HepG2 (cell line): ENCODE measurements around the gene NSL1. TPM values are rescaled to one million over a fixed set of nuclear protein-coding genes. Genes with fewer than 3 reads are reported as not detected.

Experiments used
- ATAC-seq: fragments of 200-7000 bp; cut with Tn5 transposase; 3 replicates; pipeline ENCODE4 v1.9.1; 2020; ENCODE audit warnings: mild to moderate bottlenecking, moderate library complexity
- BruUV-seq: library from RNA; stranded (reverse); fragments of 400-500 nt; replicated peaks from 2 replicates; lab custom pipeline; 2021; lab: Mats Ljungman, UMichigan
- CTCF ChIA-PET: fragments of 300-600 bp; formaldehyde crosslinking; extraction: SDS; loops from one replicate; lab custom pipeline; 2021; ENCODE audit warnings: low total read pairs, inconsistent platforms, low intra/inter-chr PET ratio; lab: Yijun Ruan, JAX
- POLR2A ChIA-PET: fragments of 350-600 bp; sonication (Branson Sonifier 250); formaldehyde crosslinking; loops from one replicate; lab custom pipeline; 2020; ENCODE audit warnings: antibody characterized with exemption, inconsistent platforms; lab: Yijun Ruan, JAX
- DNase-seq: peaks from one replicate; pipeline ENCODE4 v3.0.0-alpha.2; 2015; ENCODE audit warnings: low spot score
- FAIRE-seq: peaks from 3 replicates; lab custom pipeline; 2011; peaks lifted over from hg19 to GRCh38; lab: Jason Lieb, UNC
- H2AFZ ChIP-seq: one replicate; pipeline ENCODE4 v1.6.1; 2011; ENCODE audit warnings: low read length, inconsistent platforms
- H3K27ac ChIP-seq: fragments of 300-600 bp; 3 replicates; pipeline ENCODE4 v1.8.0; 2011; ENCODE audit warnings: mixed run types, mild to moderate bottlenecking, mixed read lengths, low read length, inconsistent platforms; ENCODE audit not compliant: insufficient read depth; ENCODE audit errors: extremely low read length
- H3K27me3 ChIP-seq, 2 experiments: fragments of 200-600 bp in 1 of 2; 2 replicates in 1 of 2; 3 replicates in 1 of 2; pipeline versions ENCODE4 v1.6.0 to v1.8.0; 2011; ENCODE audit warnings: low read length in 2 of 2, mild to moderate bottlenecking in 2 of 2, moderate library complexity in 2 of 2, inconsistent platforms in 1 of 2; ENCODE audit not compliant: insufficient read depth in 2 of 2, control insufficient read depth in 1 of 2
- H3K36me3 ChIP-seq, 2 experiments: fragments of 200-600 bp in 1 of 2; replicated peaks in 1 of 2; 2 replicates in 1 of 2; 3 replicates in 1 of 2; pipeline versions ENCODE4 v1.5.1 to v1.8.0; 2011; ENCODE audit warnings: low read length in 2 of 2, inconsistent platforms in 1 of 2; ENCODE audit not compliant: insufficient read depth in 2 of 2, control insufficient read depth in 1 of 2
- H3K4me1 ChIP-seq: 2 replicates; pipeline ENCODE4 v1.5.1; 2012; ENCODE audit warnings: low read length, inconsistent platforms; ENCODE audit not compliant: insufficient read depth
- H3K4me2 ChIP-seq: 2 replicates; pipeline ENCODE4 v1.6.0; 2011; ENCODE audit warnings: low read depth, low read length, inconsistent platforms
- H3K4me3 ChIP-seq, 3 experiments: fragments of 200-600 bp in 1 of 3; sonication (generic), shearing (Covaris generic) in 1 of 3; replicated peaks in 1 of 3; 2 replicates each; pipeline ENCODE4 v1.5.1; 2011 to 2016; ENCODE audit warnings: low read length in 3 of 3, inconsistent platforms in 2 of 3, low read depth in 2 of 3, mild to moderate bottlenecking in 2 of 3, control low read depth in 1 of 3, mixed read lengths in 1 of 3; ENCODE audit not compliant: insufficient read depth in 1 of 3
- H3K79me2 ChIP-seq: one replicate; pipeline ENCODE4 v1.6.1; 2011; ENCODE audit warnings: low read length, inconsistent platforms; ENCODE audit not compliant: insufficient read depth
- H3K9ac ChIP-seq: 2 replicates; pipeline ENCODE4 v1.6.0; 2011; ENCODE audit warnings: mild to moderate bottlenecking, low read depth, low read length, inconsistent platforms; ENCODE audit not compliant: insufficient read depth
- H3K9me3 ChIP-seq: 2 replicates; pipeline ENCODE4 v1.5.1; 2012; ENCODE audit warnings: mild to moderate bottlenecking, low read length
- H4K20me1 ChIP-seq: 2 replicates; pipeline ENCODE4 v1.6.0; 2011; ENCODE audit warnings: inconsistent platforms, mild to moderate bottlenecking, low read length, moderate library complexity; ENCODE audit not compliant: insufficient read depth
- ATF2 ChIP-seq: sonication (generic); formaldehyde crosslinking; IDR thresholded peaks from 2 replicates; pipeline ENCODE4 v1.4.0; 2020; ENCODE audit warnings: missing genetic modification reagents
- HDAC6 ChIP-seq: fragments of 200-600 bp; sonication (generic); IDR thresholded peaks from 2 replicates; pipeline ENCODE4 v1.7.0; 2017; ENCODE audit warnings: mild to moderate bottlenecking, antibody characterized with exemption, low read length, low read depth
- IRX3 ChIP-seq: sonication (generic); formaldehyde crosslinking; IDR thresholded peaks from 2 replicates; pipeline ENCODE4 v1.8.1; 2023; ENCODE audit warnings: mild to moderate bottlenecking, low read depth, missing genetic modification reagents, borderline replicate concordance
- KLF6 ChIP-seq: IDR thresholded peaks from 2 replicates; pipeline ENCODE4 v1.8.0; 2016; ENCODE audit warnings: missing biosample characterization, missing genetic modification reagents
- MIER2 ChIP-seq: IDR thresholded peaks from 2 replicates; pipeline ENCODE4 v1.6.1; 2016; ENCODE audit warnings: missing biosample characterization, missing genetic modification reagents
- TFDP2 ChIP-seq: sonication (generic); formaldehyde crosslinking; IDR thresholded peaks from 2 replicates; pipeline ENCODE4 v1.4.0; 2020; ENCODE audit warnings: missing genetic modification reagents
- ZNF431 ChIP-seq: sonication (generic); formaldehyde crosslinking; IDR thresholded peaks from 2 replicates; pipeline ENCODE4 v1.9.0; 2022; ENCODE audit warnings: missing genetic modification reagents, low read depth, mild to moderate bottlenecking, borderline replicate concordance
- ZNF670 ChIP-seq: sonication (generic); formaldehyde crosslinking; IDR thresholded peaks from 2 replicates; pipeline ENCODE4 v1.8.0; 2022; ENCODE audit warnings: mild to moderate bottlenecking, missing genetic modification reagents, borderline replicate concordance
- ZNF709 ChIP-seq: sonication (generic); formaldehyde crosslinking; IDR thresholded peaks from 2 replicates; pipeline ENCODE4 v1.5.0; 2020; ENCODE audit warnings: mild to moderate bottlenecking, missing genetic modification reagents
- in situ Hi-C: cut with HindIII; loops from 2 replicates; pipeline ENCODE4 v1.10.0; 2017; ENCODE audit warnings: low pct_unique_long_range_greater_than_20kb; ENCODE audit not compliant: extremely low pct_ligation_motif_present
- intact Hi-C: fragments of 100-400 bp; cut with micrococcal nuclease; formaldehyde crosslinking; loops from one replicate; pipeline ENCODE4 v1.10.0; 2022; ENCODE audit not compliant: unreplicated experiment
- polyA plus RNA-seq, 8 experiments: library from polyadenylated mRNA; depleted of rRNA in 3 of 8; stranded (reverse) in 7 of 8; unstranded in 1 of 8; fragments of >200 nt; fragmentation: Illumina TruSeq in 4 of 8; extraction: Trizol in 4 of 8; gene quantifications; 2 replicates each; pipeline versions ENCODE4 v1.2.1 to v1.2.3, GENCODE V29; 2011 to 2016; ENCODE audit warnings: low read depth in 4 of 8, missing spikeins in 1 of 8, mixed read lengths in 1 of 8; ENCODE audit not compliant: insufficient read depth in 1 of 8
- total RNA-seq, 5 experiments: library from RNA; depleted of rRNA; stranded (reverse); fragments of >200 nt; fragmentation: Illumina TruSeq; extraction: Trizol; gene quantifications; 2 replicates each; pipeline ENCODE4 v1.2.3, GENCODE V29; 2016; ENCODE audit warnings: low read depth in 1 of 5
- TF ChIP-seq, protein P1 (sequence below): fragments of 450-650 bp; IDR thresholded peaks from 2 replicates; pipeline ENCODE4 v1.6.1; 2016
- TF ChIP-seq, protein P2 (sequence below): sonication (generic); formaldehyde crosslinking; IDR thresholded peaks from 2 replicates; pipeline ENCODE4 v1.4.0; 2020; ENCODE audit warnings: mild to moderate bottlenecking, missing genetic modification reagents

Gene NSL1
- total and polyA plus RNA-seq, 2 of the 13 experiments (the other 11 are each of a cell fraction or from before 2014, with no cell fraction given): 34.5 to 77.4 TPM

GRCh38 chr1:212753749-212754148, 37.8 kb downstream of the NSL1 start:
- no peak overlapping the region for H3K9ac ChIP-seq
- H3K4me3 ChIP-seq: no peak overlapping the region
- H3K27ac ChIP-seq: no peak overlapping the region
- no peaks in the 10 kb centered on the region for H3K9me3 ChIP-seq
- peaks cover 0 to 26% of the 10 kb centered on the region in 2 experiments; a peak in 3 of 5 replicates for H3K36me3 ChIP-seq
- intact Hi-C loops: no loop called here
- BruUV-seq: no TSS peak
- POLR2A ChIA-PET: no interaction called here
- DNase-seq: no peak
- no peak overlapping the region for H2AFZ ChIP-seq
- H3K27me3 ChIP-seq: no peaks in the 10 kb centered on the region
- 0 out of 2 replicates have a peak, but pooled peaks cover 10% of the 10 kb centered on the region for H3K4me1 ChIP-seq
- TF ChIP-seq ZNF431 (CRISPR knock-in tag) (no peak), TFDP2 (CRISPR knock-in tag) (no peak), ZNF709 (CRISPR knock-in tag) (no peak), ATF2 (CRISPR knock-in tag) (no peak), MIER2 (no peak), ZNF670 (CRISPR knock-in tag) (no peak), KLF6 (CRISPR knock-in tag) (no peak), IRX3 (CRISPR knock-in tag) (no peak), HDAC6 (no peak)
- TF ChIP-seq, protein P1, sequence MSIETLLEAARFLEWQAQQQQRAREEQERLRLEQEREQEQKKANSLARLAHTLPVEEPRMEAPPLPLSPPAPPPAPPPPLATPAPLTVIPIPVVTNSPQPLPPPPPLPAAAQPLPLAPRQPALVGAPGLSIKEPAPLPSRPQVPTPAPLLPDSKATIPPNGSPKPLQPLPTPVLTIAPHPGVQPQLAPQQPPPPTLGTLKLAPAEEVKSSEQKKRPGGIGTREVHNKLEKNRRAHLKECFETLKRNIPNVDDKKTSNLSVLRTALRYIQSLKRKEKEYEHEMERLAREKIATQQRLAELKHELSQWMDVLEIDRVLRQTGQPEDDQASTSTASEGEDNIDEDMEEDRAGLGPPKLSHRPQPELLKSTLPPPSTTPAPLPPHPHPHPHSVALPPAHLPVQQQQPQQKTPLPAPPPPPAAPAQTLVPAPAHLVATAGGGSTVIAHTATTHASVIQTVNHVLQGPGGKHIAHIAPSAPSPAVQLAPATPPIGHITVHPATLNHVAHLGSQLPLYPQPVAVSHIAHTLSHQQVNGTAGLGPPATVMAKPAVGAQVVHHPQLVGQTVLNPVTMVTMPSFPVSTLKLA: no peak
- TF ChIP-seq, protein P2, sequence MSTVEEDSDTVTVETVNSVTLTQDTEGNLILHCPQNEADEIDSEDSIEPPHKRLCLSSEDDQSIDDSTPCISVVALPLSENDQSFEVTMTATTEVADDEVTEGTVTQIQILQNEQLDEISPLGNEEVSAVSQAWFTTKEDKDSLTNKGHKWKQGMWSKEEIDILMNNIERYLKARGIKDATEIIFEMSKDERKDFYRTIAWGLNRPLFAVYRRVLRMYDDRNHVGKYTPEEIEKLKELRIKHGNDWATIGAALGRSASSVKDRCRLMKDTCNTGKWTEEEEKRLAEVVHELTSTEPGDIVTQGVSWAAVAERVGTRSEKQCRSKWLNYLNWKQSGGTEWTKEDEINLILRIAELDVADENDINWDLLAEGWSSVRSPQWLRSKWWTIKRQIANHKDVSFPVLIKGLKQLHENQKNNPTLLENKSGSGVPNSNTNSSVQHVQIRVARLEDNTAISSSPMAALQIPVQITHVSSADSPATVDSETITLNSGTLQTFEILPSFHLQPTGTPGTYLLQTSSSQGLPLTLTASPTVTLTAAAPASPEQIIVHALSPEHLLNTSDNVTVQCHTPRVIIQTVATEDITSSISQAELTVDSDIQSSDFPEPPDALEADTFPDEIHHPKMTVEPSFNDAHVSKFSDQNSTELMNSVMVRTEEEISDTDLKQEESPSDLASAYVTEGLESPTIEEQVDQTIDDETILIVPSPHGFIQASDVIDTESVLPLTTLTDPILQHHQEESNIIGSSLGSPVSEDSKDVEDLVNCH (CRISPR knock-in tag): no peak
- TF ChIP-seq, all 625 proteins: peak for 0
- no peak overlapping the region for H3K4me2 ChIP-seq
- ATAC-seq: no peak
- in situ Hi-C loops: no loop called here
- H4K20me1 ChIP-seq: peaks cover 6% of the 10 kb centered on the region; the same call in 1 of the 2 replicates
- CTCF ChIA-PET: no interaction called here
- H3K79me2 ChIP-seq: peaks cover 5% of the 10 kb centered on the region
- FAIRE-seq: no peak
